Pons (tissue), 1 donor: Measurements from ENCODE around the gene PDE1A.

Experiments used
- DNase-seq: peaks from one replicate; pipeline ENCODE4 v3.0.0-alpha.2; 2016; ENCODE audit warnings: low spot score

Gene PDE1A

DNA sequence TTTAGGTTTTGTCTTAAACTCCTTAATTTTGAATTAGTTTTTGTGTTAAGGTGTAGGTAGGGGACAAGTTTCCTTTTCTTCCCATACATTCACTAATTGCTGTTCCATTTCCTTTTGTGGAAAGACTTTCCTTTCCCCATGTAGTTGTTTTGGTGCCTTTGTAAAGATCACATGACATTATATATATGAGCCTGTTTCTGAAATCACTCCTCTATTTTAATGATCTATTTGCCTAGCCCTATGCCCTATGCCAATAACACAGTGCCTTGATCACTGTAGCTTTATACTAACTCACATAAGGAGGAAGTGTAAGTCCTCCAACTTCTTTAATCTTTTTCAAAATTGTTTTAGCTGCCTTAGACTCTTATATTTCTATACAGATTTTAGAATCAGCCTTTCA, 229.3 kb downstream of the PDE1A start:
- DNase-seq = no peak

DNA sequence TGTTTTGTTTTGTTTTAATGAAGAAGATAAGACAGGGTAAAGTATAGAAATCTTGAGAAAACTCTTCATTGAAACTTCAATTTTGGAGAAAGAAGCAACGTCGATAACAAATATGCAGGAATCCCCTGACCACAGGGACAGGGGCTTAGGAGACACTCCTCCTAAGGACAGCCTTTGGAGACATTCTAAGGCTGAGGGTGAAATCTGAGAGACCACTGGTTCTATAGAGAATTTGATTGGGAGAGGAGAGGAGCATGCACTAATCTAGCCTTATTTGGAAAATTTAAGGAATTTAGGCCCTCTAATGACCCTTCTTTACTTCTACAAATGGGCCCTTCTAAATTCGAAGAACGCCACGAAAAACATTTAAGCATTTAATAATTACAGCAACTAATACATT, 233.5 kb downstream of the PDE1A start:
- no peak for DNase-seq

DNA sequence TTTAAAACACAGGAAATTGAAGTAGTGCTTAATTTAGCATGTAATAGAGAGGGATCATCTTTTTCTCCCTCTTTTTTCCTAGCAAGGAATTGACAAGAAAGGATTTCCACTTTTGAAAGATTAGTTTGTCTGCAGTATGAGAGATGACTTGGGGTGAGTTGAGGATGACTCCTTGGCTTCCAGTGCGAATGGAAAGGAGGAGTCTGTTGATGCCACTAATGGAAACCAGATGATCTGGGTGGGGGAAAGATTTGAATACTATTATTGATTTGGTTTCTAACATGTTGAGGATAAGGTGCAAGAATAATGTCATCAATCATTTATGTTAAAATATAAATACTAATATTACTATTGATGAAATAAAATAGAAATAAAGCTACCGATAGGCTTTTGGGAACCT, 235.8 kb downstream of the PDE1A start:
- DNase-seq = no peak

DNA sequence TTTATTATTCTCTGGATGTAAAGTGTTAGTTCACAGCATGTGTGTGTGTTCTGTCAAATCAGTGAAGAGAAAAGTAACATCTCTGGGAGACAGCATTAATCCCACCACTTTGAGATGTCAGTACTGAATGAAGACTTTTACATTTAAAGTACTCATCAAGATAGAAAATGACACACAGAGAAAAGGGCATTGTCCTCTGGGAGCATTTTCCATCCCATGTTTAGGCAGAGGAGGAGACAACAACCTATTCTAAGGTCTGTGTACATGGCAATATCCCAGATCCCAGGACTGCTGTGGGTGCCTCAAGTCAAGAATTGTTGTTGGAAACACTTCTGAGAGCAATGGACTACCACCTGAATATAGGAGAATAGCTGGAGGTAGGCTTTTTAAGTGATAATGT, 239.7 kb downstream of the PDE1A start:
- DNase-seq = peak; percentile 58

DNA sequence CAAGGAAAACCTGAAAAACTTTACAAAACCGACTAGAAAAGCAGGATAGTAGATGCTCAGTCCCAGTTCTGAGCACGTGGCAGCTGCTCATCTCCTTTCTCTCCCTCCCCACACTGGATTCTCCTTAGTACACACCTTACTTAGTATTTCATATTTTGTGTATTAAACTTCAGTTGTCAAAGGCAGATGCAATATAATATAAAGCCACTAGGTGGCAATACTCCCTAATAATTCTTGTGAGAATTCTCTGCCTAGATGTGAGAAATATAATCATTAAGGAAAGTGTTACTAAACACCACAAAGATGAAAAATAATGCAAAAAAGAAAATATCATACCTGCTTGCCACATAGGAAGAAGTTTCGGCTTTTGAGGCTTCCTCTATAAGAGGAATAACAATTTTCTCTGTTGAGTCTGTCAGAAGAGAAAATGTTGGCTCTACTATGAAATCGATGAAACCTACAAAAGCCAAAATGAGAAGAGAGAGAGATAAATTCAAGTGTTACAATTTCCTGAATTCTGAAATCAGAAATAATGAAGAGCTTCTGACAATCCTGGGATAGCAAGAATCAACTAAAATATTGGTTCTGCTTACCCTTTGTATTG, 240.6 kb downstream of the PDE1A start:
- DNase-seq = peak; percentile 65

DNA sequence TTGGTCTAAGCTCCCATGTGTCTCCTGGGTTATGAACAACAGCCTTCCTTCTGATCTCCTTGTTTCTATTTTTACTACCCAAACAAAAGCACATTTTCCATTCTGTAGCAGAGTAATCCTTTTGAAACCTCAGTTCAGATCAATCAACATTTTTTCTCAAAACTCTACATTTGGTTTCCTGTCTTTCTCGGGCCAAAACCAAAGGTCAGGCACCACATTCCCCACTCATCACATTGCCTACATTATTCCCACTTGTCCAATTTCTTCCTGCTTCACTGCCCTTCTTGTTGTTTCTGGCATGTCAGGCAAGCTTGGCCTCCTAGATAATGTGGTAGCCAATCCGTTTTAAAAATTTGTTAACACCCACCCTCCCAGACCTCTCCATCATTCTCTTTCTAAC, 244.4 kb downstream of the PDE1A start:
- no peak for DNase-seq

DNA sequence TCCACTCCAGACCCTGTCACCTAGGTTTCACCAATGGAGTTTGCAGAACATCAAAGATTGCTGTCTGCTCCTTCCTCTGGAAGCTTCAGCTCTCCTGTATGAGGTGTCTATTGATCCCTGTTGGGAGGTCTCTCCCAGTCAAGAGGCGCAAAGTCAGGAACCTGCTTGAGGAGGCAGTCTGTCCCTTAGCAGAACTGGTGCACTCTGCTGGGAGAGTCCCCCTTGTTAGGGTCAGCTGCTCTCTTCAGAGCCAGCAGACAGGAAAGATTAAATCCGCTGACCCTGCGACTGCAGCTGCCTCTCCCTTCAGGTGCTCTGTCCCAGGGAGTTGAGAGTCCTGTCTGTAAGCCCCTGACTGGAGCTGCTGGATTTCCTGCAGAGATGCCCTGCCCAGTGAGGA, 245.5 kb downstream of the PDE1A start:
- DNase-seq = no peak

DNA sequence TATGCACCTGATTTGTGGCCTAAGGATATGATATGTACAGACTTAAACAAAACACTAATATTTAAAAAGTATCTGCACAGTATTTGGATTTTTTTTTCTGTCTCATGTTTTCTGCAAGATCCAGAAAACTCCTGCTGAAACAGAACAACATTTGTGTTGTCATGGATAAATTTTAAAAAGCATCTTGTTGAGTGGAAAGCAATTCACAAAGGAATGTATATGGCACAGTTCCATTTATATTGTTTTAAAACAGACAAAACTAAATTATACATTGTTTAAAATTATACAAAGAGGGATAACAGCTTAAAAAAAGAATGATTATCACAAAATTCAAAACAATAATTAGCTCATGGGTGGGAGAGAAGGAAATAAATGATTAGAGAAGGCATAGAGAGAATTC, 247.7 kb downstream of the PDE1A start:
- DNase-seq = no peak

DNA sequence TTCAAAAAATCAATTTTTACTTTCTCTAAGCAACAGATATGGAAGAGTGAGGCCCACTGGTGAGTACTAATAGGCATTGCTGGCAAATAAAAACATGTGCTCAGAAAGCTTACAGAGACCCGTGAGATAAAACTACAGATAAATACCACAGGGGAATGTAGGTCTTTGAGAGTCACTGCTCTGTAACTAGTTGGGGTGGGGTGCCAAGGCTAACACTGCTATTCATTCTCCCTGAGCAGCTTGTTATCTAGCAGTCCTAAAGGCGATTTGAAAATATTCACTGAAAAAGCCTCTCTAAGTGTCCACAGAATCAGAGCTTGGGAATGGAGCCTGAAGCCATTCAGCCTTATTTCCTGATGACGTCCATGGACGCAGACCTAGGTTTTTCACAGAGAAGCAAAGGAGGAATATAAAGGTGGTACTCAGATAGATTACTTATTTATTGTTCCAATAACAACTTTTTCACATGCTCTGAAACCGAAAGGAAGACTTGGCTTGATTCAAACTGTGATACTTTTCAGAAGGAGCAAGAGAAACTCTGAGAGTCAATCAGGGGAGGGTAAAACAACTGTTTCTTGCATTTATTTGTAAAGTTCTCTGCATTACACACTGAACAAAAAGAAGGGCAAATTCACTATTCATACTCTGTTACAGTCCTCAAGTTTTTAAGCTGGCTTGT, 252.8 kb downstream of the PDE1A start:
- no peak for DNase-seq

DNA sequence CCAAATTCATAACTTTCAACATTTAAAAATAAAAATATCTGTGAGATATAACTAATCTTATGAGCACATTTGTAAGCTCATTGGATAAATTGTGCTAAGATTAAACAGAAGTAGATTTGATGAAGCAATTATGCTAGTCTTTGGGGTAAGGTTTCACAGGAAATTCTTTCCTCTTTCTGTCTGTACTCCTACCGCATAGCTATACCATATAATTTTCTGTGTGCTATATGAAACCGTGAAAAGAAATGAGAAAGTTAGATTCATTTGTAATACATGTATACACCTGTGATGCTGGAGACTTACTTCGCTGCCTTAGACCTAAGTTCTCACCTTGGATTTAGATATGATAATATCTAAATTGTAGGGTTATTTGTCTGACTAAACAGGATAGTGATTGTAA, 256.5 kb downstream of the PDE1A start:
- no peak for DNase-seq

DNA sequence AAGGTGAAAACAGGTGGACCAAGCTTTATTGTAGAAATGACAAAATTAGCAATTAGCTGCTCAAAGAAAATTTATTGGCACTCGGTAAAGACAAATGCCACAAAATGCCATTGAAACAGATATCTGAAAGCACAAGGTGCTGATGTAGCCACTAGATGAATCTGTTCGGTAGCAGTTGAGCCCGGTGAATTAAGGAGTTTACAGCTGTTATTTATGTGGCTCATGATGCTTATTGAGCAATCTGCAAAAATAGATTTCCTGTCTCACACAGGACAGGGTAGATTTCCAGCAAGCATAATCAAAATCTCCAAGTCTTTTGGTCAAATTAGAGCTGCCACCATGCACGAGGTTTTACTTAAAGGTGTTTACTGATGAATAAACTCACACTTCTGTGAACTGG, 259.0 kb downstream of the PDE1A start:
- no peak for DNase-seq

DNA sequence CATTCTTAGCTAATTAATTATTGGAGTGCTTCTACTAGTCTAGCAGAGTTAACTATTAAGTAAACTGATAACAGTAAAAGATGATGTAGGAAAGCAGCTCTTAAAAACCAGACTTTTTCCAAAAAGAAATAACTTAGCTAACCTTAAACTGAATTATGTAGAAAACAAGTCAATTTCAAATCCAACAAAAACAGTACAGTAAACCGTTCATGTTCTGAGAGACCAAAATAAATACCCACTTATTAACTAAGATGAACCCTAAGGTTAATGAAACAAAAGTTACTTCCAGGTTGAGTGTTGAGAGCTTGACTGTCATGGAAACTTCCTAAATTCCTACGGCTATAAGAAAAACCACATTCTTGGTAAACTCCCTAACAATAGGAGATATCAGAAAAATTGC, 260.0 kb downstream of the PDE1A start:
- DNase-seq = no peak

DNA sequence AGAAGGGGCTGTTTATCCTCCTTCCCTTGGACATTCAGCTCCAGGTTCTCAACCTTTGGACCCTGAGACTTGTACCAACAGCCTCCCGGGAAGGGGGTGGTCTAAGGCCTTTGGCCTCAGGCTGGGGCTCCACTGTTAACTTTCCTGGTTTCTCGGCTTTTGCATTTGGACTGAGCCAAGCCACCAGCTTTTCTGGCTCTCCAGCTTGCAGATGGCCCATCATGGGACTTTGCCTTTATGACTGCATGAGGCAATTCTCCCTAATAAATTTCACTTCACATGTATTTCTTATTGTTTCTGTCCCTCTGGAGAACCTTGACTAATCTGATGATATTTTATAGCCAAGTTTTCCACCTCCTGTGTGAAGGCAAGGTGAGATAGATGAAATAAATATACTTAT, 260.4 kb downstream of the PDE1A start:
- DNase-seq = no peak

DNA sequence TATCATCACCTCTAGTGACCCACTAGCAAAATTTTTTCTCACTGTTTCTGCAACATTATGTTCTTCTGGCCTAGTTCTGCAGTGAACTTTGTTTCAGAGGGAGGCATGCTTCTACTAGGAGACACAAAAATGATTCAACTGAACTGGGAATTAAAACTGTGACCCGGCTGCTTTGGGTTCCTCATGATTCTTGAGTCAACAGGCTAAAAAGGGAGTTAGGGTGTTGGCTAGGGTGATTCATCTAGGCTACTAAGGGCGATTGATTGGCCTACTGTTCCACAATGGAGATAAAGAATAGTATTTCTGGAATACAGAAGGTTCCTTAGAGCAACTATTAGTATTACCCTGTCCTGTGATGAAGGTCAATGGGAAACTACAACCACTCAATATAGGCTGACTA, 261.6 kb downstream of the PDE1A start:
- no peak for DNase-seq

DNA sequence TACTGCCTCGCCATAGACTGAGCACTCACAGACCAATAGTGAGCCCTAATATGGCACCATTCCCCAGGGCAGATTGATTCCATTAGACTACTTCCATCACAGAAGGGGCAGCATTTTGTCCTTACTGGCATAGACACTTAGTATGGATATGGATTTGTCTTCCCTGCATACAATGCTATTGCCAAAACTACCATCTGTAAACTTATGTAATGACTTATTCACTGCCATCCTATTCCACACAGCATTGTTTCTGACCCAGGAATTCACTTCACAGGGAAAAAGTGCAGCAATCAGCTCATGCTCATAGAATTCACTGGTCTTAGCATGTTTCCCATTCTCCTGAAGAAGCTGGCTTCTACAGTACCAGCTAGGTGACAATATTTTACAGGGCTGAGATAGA, 262.1 kb downstream of the PDE1A start:
- no peak for DNase-seq

DNA sequence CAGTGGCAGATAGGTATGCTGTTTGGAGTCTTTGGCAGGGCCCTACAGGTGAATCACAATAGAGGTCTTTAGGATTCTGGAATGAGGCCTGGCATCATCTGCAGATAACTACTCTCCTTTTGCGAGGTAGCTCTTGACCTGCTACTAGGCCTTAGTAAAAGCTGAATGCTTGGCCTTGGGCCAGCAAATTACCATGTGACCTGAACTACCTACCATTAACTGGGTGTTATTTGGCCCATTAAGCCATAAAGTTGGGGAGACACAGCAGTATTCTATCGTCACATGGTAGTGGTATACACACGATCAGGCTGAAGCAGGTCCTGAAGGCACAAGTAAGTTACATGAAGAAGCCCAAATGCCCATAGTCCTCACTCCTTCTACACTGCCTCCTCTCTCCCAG, 263.0 kb downstream of the PDE1A start:
- DNase-seq = no peak

DNA sequence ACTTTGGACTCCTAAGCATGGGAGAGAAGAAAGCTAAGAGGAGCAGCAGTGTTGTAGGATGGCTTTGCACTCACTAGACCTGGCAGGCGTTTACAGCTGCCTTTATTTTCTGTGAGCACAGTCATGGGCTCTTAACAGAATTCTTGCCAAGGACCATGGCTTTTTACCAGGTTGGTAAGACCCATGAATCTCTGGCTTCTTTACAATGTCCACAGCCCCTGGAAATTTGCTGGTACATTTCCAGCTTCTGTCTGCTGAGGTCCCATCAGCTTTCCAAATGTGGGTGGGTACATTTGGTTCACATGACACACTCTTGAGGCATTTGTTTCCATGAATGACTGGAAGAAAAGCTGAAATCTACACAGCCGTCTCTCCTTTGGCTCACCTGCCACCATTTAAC, 278.5 kb downstream of the PDE1A start:
- DNase-seq = peak; percentile 12

DNA sequence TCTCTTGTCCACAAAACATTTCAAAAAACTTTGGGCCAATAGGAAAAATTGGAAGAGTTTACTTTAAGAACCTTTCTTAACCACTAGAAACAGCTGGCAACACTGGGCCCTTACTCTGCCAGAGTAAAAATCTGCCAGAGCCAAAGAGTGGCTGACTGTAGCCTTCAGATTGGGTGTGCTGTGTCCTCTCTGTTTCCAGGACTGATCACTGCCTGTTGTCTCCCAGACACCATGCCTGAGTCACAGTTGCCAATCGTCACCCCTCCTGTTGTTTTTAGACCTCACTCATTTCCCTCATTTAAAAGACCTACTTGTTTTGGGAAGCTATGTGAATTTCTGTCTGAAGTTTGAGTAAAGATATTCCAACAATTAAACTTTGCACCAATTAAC, 282.1 kb downstream of the PDE1A start:
- DNase-seq = no peak

DNA sequence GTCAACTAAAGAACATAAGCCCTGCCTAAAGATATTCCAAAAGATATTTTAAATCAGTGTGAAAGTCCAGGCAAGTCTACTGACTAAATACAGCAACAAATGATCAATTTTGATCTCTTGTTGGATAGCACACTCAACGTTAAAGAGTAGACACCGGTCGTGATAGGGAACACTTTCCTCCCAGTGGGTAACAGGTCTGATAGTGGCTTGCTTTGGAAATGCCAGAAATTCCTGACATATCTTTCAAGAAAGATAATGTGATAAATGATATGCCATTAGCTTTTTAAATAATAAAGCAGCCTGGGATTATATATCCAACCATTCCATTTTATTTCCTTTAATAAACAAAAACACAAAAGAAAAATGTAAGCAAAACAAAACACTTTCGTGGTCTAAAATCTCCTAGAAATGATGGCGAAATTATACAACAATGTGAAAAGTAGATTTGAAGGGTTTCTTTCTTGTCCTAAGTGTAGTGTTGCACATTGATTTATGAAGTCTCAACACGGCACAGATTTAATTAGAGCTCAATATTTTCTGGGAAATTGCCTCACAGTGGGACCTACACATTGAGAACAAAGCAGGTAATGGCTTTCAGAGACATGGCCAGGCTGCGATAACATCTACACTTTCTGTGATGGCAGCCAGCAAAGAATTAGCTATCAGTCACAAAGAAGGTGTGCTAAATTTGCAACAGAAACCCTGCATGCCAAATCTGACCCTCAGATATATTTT, 282.6 kb downstream of the PDE1A start:
- no peak for DNase-seq

DNA sequence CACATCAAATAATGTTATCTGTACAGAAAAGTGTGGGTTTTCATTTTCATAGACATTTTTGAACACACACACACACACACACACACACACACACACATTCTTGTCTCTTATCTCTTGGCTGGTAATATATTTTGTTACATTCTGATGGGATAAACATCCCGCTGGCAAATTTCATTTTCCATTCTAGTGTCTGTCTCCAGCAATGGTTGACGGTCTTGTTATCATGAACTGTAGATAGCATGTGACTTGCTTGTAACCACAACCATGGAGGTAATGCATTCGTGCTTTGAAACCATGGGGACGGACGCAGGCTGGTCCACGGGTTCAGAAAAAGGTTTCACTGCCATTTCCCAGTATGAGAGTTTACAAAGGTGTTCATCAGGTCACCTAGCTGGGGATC, 284.8 kb downstream of the PDE1A start:
- DNase-seq = no peak

DNA sequence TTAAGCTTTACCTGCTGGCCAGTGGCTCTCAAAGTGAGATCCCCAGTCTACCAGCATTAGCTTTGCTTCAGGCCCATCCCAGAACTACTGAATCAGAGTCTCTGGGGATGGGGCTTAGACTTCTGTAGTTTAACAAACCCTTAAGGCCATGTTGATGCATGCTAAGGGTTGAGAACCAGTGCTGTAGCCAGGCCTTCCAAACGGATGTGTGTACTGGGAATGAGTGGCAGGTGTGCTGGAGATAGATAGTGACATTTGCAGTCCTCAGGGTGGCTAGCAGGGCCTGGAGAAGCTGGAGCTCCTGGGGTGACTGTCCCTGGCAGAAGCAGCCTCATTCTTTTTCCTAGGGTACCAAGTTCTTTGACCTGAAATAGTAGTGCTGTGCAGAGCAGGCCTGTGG, 292.6 kb downstream of the PDE1A start:
- DNase-seq = no peak

DNA sequence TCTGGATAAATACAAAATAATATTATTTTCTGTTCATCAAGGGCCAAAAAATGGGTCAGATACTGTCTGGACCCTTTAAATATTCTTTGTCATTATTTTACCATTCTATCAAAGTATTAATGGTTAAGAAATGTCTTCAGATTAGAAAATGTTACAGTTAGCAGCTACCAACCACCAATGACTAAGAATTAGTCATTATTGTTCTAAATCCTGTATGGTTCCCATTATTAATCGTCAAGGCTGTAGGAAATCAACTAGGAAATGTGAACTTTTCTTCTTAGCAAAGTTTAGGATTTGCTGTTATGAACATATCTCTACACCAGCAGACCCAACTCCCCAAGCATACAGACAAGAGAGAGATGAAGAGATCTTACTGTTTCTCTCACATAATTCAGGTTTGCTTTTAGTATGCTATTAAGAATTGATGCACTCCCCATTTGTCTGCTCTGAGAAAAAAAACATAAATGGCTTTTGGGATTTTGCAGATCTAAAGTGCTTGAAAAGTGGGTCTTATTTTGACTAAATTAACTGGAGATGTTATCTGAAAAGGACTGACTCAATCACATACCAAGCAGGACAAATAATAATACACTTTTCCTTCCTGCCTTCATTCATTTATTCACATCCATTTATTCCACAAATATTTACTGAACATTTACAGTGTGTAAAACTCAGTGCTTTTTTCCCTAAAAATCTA, 293.5 kb downstream of the PDE1A start:
- DNase-seq = no peak

DNA sequence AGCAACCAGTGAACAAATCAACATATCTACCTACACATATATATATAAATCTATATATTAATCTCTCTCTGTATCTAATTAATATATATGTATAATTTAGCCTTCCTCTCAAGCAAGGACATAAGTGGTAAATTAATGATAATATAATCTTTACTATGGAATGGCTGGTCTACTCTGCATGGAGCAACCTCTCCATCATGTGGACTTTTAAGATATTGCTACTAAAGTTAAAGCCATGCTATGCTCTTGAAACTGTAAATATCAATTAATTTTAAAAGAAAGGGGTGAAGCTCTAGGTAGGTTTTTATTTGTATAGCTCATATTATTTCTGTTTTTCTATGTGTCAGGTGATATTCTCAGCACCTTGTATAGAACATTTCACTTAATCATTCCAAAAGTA, 294.2 kb downstream of the PDE1A start:
- no peak for DNase-seq
